ENCODE results near the gene SH3GLB2. TPM values are rescaled to one million over a fixed set of nuclear protein-coding genes. Genes with fewer than 3 reads are reported as not detected.

Gene SH3GLB2
- total RNA-seq, 1 experiment from 2014 or later = 184 TPM

DNA sequence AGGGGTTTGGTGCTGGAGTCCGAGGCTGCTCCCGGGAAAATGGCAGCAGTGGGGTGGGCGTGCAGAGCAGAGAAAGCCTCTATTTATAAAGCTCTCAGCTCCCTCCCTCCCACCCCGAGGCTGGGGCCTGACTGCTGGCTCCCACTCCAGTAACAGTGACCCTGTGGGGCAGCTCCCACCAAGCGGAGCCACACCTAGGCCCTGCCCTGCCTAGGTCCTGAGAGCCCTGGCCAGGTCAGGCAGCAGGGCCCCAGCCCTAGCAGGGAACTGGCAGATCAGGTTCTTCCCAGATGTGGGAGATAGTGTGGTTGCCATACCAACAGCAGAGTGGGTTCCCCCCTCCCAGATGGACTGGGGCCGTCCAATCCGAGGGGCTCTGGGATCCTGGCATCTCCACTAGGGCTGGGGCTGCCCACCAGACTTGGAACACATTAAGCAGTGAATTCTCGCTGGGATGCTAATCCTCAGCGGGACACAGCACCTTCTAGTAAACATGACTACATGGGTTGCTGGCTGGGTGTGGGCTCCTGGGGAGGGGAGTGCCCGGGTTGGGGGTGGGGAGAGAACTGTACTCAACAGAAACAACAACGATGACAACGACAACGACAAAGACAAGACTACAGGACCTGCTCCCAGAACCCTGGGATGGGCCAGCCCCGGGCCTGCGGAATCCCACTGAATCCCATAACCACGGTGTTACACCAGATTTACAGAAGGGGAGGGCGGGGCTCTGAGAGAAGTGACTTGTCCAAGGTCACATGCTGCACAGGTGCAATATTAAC lies 1.5 kb downstream of the SH3GLB2 start:
- Histone ChIP-seq H3F3A (ENCODE audit: insufficient read depth, low read depth) (peaks cover 36% of the 10 kb centered on the region), H3K9me3 (ENCODE audit: insufficient read depth, low read depth) (no peaks in the 10 kb centered on the region), H3K4me3 (peak overlapping the region; percentile 63), H3K27me3 (ENCODE audit: insufficient read depth, low read depth) (no peaks in the 10 kb centered on the region), H3K9me2 (ENCODE audit: insufficient read depth) (no peaks in the 10 kb centered on the region), H3K36me3 (ENCODE audit: low read depth) (no peaks in the 10 kb centered on the region; the same call in 1 of the 2 replicates), H4K20me1 (ENCODE audit: insufficient read depth) (peaks cover 27% of the 10 kb centered on the region), H3K4me2 (peak overlapping the region; percentile 83), H2AFZ (no peak overlapping the region), H3K4me1 (replicated peaks; ENCODE audit: insufficient read depth) (peaks cover 57% of the 10 kb centered on the region), H3K27ac (peak overlapping the region; percentile 48), H3K79me2 (ENCODE audit: low read depth) (peaks cover 60% of the 10 kb centered on the region)
- intact Hi-C loops (cut with micrococcal nuclease; ENCODE audit: unreplicated experiment) = loop anchor here (1.0 to 10.0 kb wide), 4 partner anchors 55 to 458 kb away; partner anchors contain the start of genes DOLPP1 and SET
- TF ChIP-seq, protein P1, sequence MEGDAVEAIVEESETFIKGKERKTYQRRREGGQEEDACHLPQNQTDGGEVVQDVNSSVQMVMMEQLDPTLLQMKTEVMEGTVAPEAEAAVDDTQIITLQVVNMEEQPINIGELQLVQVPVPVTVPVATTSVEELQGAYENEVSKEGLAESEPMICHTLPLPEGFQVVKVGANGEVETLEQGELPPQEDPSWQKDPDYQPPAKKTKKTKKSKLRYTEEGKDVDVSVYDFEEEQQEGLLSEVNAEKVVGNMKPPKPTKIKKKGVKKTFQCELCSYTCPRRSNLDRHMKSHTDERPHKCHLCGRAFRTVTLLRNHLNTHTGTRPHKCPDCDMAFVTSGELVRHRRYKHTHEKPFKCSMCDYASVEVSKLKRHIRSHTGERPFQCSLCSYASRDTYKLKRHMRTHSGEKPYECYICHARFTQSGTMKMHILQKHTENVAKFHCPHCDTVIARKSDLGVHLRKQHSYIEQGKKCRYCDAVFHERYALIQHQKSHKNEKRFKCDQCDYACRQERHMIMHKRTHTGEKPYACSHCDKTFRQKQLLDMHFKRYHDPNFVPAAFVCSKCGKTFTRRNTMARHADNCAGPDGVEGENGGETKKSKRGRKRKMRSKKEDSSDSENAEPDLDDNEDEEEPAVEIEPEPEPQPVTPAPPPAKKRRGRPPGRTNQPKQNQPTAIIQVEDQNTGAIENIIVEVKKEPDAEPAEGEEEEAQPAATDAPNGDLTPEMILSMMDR (conservative IDR thresholded peaks at IDR 0.05) = no peak
- no peak for TF ChIP-seq EZH2 (IDR thresholded peaks at IDR 0.05; ENCODE audit: low read depth)
- ChIA-PET CTCF (no interaction called here), POLR2A (ENCODE audit: unreplicated experiment) (interaction anchor here (0.5 to 0.7 kb wide), 4 partner anchors 9 to 150 kb away, joined by 3 to 12 read pairs (median 4); no protein-coding TSS in a partner anchor)
- peak; percentile 84 to 92 for DNase-seq
- TSS peak; percentile 35 for BruUV-seq (replicated peaks)

- no peak overlapping the region for H2AFZ ChIP-seq
- H3K4me2 ChIP-seq = peak overlapping the region; percentile 69
- H4K20me1 ChIP-seq (ENCODE audit: insufficient read depth) = peaks cover 28% of the 10 kb centered on the region
- ChIA-PET POLR2A (ENCODE audit: unreplicated experiment) (interaction anchor here (0.6 to 0.9 kb wide), 5 partner anchors 11 to 753 kb away, joined by 3 to 10 read pairs (median 4); partner anchors contain the start of gene MIGA2), CTCF (interaction anchor here (0.5 kb wide), 2 partner anchors 737 to 863 kb away, joined by 4 to 7 read pairs; no protein-coding TSS in a partner anchor)
- no peak for TF ChIP-seq EZH2 (IDR thresholded peaks at IDR 0.05; ENCODE audit: low read depth)
- TF ChIP-seq, protein P1 (conservative IDR thresholded peaks at IDR 0.05) = no peak
- peaks cover 55% of the 10 kb centered on the region for H3K4me1 ChIP-seq (replicated peaks; ENCODE audit: insufficient read depth)
- peaks cover 31% of the 10 kb centered on the region for H3F3A ChIP-seq (ENCODE audit: insufficient read depth, low read depth)
- intact Hi-C loops (cut with micrococcal nuclease; ENCODE audit: unreplicated experiment) = loop anchor here (1.0 to 10.0 kb wide), 3 partner anchors 28 to 461 kb away; partner anchors contain the start of gene SET
- peak overlapping the region; percentile 51 for H3K27ac ChIP-seq
- no TSS peak for BruUV-seq (replicated peaks)
- peaks cover 69% of the 10 kb centered on the region for H3K79me2 ChIP-seq (ENCODE audit: low read depth)
- no peak for DNase-seq
- no peaks in the 10 kb centered on the region for H3K27me3 ChIP-seq (ENCODE audit: insufficient read depth, low read depth)
- no peaks in the 10 kb centered on the region for H3K9me3 ChIP-seq (ENCODE audit: insufficient read depth, low read depth)
- no peaks in the 10 kb centered on the region; the same call in 1 of the 2 replicates for H3K36me3 ChIP-seq (ENCODE audit: low read depth)
- no peak overlapping the region for H3K4me3 ChIP-seq
- no peaks in the 10 kb centered on the region for H3K9me2 ChIP-seq (ENCODE audit: insufficient read depth)
These were observed 4.3 kb downstream of the SH3GLB2 start for GRCh38 chr9:129023908-129024233.

- TF ChIP-seq EZH2 (IDR thresholded peaks at IDR 0.05; ENCODE audit: low read depth) = no peak
- TF ChIP-seq, protein P1 (conservative IDR thresholded peaks at IDR 0.05) = no peak
- H3K4me3 ChIP-seq = no peak overlapping the region
- H4K20me1 ChIP-seq (ENCODE audit: insufficient read depth) = peaks cover 28% of the 10 kb centered on the region
- intact Hi-C loops (cut with micrococcal nuclease; ENCODE audit: unreplicated experiment) = loop anchor here (1.0 to 10.0 kb wide), 3 partner anchors 29 to 462 kb away; partner anchors contain the start of gene SET
- H3K27ac ChIP-seq = peak overlapping the region; percentile 51
- POLR2A ChIA-PET (ENCODE audit: unreplicated experiment) = interaction anchor here (0.5 to 0.9 kb wide), 5 partner anchors 8 to 754 kb away, joined by 4 to 10 read pairs (median 4); partner anchors contain the start of gene MIGA2
- peaks cover 51% of the 10 kb centered on the region for H3K4me1 ChIP-seq (replicated peaks; ENCODE audit: insufficient read depth)
- no peaks in the 10 kb centered on the region for H3K27me3 ChIP-seq (ENCODE audit: insufficient read depth, low read depth)
- peaks cover 69% of the 10 kb centered on the region for H3K79me2 ChIP-seq (ENCODE audit: low read depth)
- H3K9me3 ChIP-seq (ENCODE audit: insufficient read depth, low read depth) = no peaks in the 10 kb centered on the region
- no peaks in the 10 kb centered on the region for H3K9me2 ChIP-seq (ENCODE audit: insufficient read depth)
- no peak overlapping the region for H2AFZ ChIP-seq
- H3K4me2 ChIP-seq = peak overlapping the region; percentile 69
- CTCF ChIA-PET = interaction anchor here (0.5 to 0.6 kb wide), 3 partner anchors 599 to 863 kb away, joined by 4 to 11 read pairs (median 7); no protein-coding TSS in a partner anchor
- no TSS peak for BruUV-seq (replicated peaks)
- peaks cover 31% of the 10 kb centered on the region for H3F3A ChIP-seq (ENCODE audit: insufficient read depth, low read depth)
- H3K36me3 ChIP-seq (ENCODE audit: low read depth) = no peaks in the 10 kb centered on the region; the same call in 1 of the 2 replicates
- peak; percentile 85 to 92 for DNase-seq
These were observed 4.9 kb downstream of the SH3GLB2 start for GRCh38 chr9:129023036-129023907.

Measured in PC-9 (cell line).